Thyroid gland (tissue), 4 donors: ENCODE data around the gene SRSF5. TPM values are rescaled to one million over a fixed set of nuclear protein-coding genes. Genes with fewer than 3 reads are reported as not detected.

ENCODE experiments used
- DNase-seq, 2 donors: peaks; one replicate each; pipeline ENCODE4 v3.0.0-alpha.2; 2019
- H3K27ac ChIP-seq, 3 donors: fragments of 200-600 bp; sonication (generic); 1 replicate in 2 of 3; 2 replicates in 1 of 3; pipeline ENCODE4 v1.5.1; 2016 to 2019; ENCODE audit warnings: mild to moderate bottlenecking in 1 of 3, moderate library complexity in 1 of 3
- H3K27me3 ChIP-seq: fragments of 200-600 bp; sonication (generic); one replicate; pipeline ENCODE4 v1.5.1; 2019
- H3K36me3 ChIP-seq, 2 donors: fragments of 200-600 bp; sonication (generic); one replicate each; pipeline ENCODE4 v1.5.1; 2016 to 2019
- H3K4me1 ChIP-seq, 2 donors: fragments of 200-600 bp; sonication (generic); one replicate each; pipeline ENCODE4 v1.5.1; 2017 to 2019
- H3K4me3 ChIP-seq, 3 donors: fragments of 200-600 bp; sonication (generic); replicated peaks in 1 of 3; 1 replicate in 2 of 3; 2 replicates in 1 of 3; pipeline ENCODE4 v1.5.1; 2016; ENCODE audit warnings: mild to moderate bottlenecking in 1 of 3
- H3K9me3 ChIP-seq: fragments of 200-600 bp; sonication (generic); one replicate; pipeline ENCODE4 v1.5.1; 2017
- POLR2A ChIP-seq, 2 donors: fragments of 450-650 bp; IDR thresholded peaks; one replicate each; pipeline ENCODE4 v1.6.1; 2017; ENCODE audit warnings: antibody characterized with exemption in 2 of 2, mild to moderate bottlenecking in 2 of 2, moderate library complexity in 1 of 2
- WGBS, 2 donors: methylation state at CpG; one replicate each; pipeline ENCODE4 v1.1.5; 2017; 5-methylcytosine and 5-hydroxymethylcytosine counted together
- intact Hi-C: fragments of 100-400 bp; cut with DNase I; formaldehyde crosslinking; loops from one replicate; pipeline ENCODE4 v1.15.1; 2023
- total RNA-seq, 4 donors: library from RNA; depleted of rRNA; stranded (reverse); fragments of >200 nt; gene quantifications; one replicate each; pipeline ENCODE4 v1.2.3, GENCODE V29; 2016
- TF ChIP-seq, protein P1 (sequence below), 6 experiments: fragments of 200-600 bp in 3 of 6; fragments of 450-650 bp in 3 of 6; sonication (generic) in 3 of 6; IDR thresholded peaks; one replicate each; pipeline ENCODE4 v1.5.1; 2016 to 2019; ENCODE audit warnings: antibody characterized with exemption in 6 of 6, mild to moderate bottlenecking in 2 of 6, inconsistent platforms in 1 of 6, moderate library complexity in 1 of 6

The SRSF5 gene
- total RNA-seq, 4 donors from 2014 or later: 326 to 969 (median 539) TPM

DNA sequence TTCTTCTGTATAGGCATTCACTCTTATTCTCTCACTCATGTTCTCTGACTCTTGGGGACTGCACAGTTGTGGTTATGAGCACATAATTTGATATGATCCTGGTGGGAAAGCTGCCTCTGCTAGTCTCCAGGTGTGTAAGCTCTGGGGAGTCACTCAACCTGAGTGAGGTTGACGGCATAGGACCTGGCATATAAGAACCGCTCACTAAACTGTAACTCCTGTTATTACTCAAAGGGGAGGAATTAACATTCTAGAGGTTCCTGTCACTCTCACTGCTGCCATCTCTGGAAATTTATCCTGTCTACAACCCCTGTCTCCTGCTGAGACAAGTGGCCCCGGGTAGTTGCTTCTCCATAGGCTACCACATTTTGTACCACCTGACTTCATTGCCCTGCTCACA lies 14.0 kb downstream of the SRSF5 start:
- Histone ChIP-seq H3K4me1 (no peaks in the 10 kb centered on the region), H3K9me3 (no peaks in the 10 kb centered on the region), H3K27me3 (no peaks in the 10 kb centered on the region), H3K4me3 (no peak overlapping the region), H3K36me3 (peaks cover 19 to 22% of the 10 kb centered on the region in 2 donors), H3K27ac (no peak overlapping the region)
- WGBS, 2 donors: 87 to 92% methylated on average over 3 of the region's 3 CpGs
- TF ChIP-seq, protein P1, sequence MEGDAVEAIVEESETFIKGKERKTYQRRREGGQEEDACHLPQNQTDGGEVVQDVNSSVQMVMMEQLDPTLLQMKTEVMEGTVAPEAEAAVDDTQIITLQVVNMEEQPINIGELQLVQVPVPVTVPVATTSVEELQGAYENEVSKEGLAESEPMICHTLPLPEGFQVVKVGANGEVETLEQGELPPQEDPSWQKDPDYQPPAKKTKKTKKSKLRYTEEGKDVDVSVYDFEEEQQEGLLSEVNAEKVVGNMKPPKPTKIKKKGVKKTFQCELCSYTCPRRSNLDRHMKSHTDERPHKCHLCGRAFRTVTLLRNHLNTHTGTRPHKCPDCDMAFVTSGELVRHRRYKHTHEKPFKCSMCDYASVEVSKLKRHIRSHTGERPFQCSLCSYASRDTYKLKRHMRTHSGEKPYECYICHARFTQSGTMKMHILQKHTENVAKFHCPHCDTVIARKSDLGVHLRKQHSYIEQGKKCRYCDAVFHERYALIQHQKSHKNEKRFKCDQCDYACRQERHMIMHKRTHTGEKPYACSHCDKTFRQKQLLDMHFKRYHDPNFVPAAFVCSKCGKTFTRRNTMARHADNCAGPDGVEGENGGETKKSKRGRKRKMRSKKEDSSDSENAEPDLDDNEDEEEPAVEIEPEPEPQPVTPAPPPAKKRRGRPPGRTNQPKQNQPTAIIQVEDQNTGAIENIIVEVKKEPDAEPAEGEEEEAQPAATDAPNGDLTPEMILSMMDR (IDR thresholded peaks at IDR 0.05): no peak
- no peak for TF ChIP-seq POLR2A (IDR thresholded peaks at IDR 0.05)
- DNase-seq: no peak
- intact Hi-C loops: no loop called here

DNA sequence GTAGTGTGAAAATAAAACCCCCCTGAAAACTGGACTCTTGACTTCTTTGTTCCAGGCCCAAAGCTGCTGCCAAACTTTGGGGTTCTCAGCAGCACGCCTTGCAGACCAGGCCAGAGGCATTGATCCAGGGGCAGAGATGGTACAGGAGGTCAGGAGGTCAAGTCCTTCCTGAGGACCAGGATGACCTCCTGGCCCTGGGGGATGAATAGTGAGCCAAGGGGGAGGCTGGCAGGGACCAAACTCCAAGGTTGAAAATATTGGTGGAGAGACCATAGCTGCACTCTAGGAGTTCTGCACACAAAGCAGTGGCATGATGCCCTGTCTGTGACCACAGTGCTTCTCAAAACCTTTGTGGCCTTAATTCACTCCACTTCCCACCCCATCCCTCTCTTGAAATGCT lies 18.0 kb downstream of the SRSF5 start:
- H3K4me1 ChIP-seq: no peaks in the 10 kb centered on the region
- H3K27ac ChIP-seq: no peak overlapping the region
- intact Hi-C loops: no loop called here
- 90 to 100% methylated on average over 1 of the region's 1 CpG for WGBS, 2 donors
- no peak for DNase-seq
- H3K9me3 ChIP-seq: no peaks in the 10 kb centered on the region
- H3K27me3 ChIP-seq: no peaks in the 10 kb centered on the region
- no peak overlapping the region for H3K4me3 ChIP-seq
- TF ChIP-seq, protein P1 (IDR thresholded peaks at IDR 0.05): no peak
- no peak for TF ChIP-seq POLR2A (IDR thresholded peaks at IDR 0.05)
- peaks cover 0 to 2% of the 10 kb centered on the region in 2 donors for H3K36me3 ChIP-seq

DNA sequence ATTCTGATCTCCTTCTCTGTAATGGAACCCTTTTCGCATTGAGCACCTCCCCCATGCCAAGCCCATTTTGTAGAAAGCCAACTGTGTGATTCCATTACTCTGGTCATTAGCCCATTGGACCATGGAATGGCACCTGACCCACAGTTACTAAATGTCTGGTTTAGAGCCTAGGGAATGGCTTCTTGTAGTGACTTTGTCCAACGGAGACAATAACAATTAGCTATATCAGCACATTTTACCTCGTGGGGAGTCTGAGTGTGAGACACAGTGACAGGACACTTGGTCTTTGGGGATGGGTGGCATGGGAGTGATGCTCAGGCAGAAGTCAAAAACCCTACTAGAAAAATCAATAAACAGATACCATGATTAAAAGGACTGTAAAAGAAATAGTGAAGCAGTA lies 19.7 kb downstream of the SRSF5 start:
- Histone ChIP-seq H3K36me3 (no peaks in the 10 kb centered on the region), H3K27ac (no peak overlapping the region), H3K4me1 (no peaks in the 10 kb centered on the region), H3K4me3 (no peak overlapping the region), H3K9me3 (no peaks in the 10 kb centered on the region), H3K27me3 (no peaks in the 10 kb centered on the region)
- TF ChIP-seq, protein P1 (IDR thresholded peaks at IDR 0.05): no peak
- no peak for TF ChIP-seq POLR2A (IDR thresholded peaks at IDR 0.05)
- no peak for DNase-seq
- WGBS, 2 donors: 91 to 93% methylated on average over 3 of the region's 3 CpGs
- intact Hi-C loops: no loop called here

DNA sequence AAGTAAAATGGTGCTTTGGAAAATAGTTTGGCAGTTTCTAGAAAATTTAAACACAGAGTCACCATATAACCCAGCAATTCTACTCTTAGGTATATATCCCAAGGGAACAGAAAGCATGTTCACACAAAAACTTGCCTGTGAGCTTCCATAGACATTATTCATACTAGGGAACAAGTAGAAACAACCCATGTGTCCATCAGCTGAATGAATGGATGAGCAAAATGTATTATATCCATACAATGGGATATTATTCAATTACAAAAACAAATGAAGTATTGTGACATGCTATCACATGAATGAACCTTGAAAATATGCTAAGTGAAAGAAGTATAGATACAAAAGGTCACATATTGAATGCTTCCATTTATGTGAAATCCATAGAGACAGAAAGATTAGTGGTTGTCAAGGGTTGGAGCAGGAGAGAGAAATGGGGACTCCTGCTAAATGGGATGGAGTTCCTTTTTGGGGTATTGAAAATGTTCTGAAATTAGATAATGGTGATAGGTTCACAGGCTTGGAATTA lies 22.2 kb downstream of the SRSF5 start:
- DNase-seq: no peak
- TF ChIP-seq, protein P1 (IDR thresholded peaks at IDR 0.05): no peak
- TF ChIP-seq POLR2A (IDR thresholded peaks at IDR 0.05): no peak
- H3K4me3 ChIP-seq: no peak overlapping the region
- no peaks in the 10 kb centered on the region for H3K27me3 ChIP-seq
- no peak overlapping the region for H3K27ac ChIP-seq
- H3K4me1 ChIP-seq: no peaks in the 10 kb centered on the region
- intact Hi-C loops: no loop called here
- no peaks in the 10 kb centered on the region for H3K36me3 ChIP-seq
- H3K9me3 ChIP-seq: no peaks in the 10 kb centered on the region

DNA sequence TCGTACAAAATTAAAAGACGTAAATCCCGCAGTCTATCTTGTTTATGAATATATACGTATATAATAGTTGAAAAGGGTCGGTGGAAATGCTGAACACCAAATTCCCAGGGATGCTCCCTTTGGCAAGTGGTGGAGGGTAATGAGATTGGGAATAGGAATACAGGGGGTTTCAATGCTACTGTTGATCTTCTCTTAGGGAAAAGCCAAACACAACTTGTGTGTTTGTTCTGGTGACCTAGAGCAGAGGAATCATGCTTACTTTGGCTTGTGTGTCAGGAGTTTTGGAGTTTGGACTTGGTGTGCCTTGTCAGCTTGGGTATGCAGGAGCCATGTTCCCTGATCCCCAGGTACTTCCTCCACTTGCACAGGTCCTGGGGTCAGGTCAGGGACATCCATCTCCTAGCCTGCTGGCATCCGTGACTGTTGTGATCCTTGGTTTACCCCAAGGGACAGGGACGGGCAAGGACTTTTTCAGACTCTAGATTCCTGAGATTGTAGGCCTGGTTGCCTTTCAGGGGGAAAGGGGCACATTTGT lies 26.0 kb downstream of the SRSF5 start:
- H3K36me3 ChIP-seq: no peaks in the 10 kb centered on the region
- intact Hi-C loops: no loop called here
- TF ChIP-seq, protein P1 (IDR thresholded peaks at IDR 0.05): no peak
- no peak for TF ChIP-seq POLR2A (IDR thresholded peaks at IDR 0.05)
- no peaks in the 10 kb centered on the region for H3K9me3 ChIP-seq
- WGBS, 2 donors: 92 to 93% methylated on average over 7 of the region's 7 CpGs
- no peaks in the 10 kb centered on the region for H3K4me1 ChIP-seq
- no peak overlapping the region for H3K27ac ChIP-seq
- H3K4me3 ChIP-seq: no peak overlapping the region
- H3K27me3 ChIP-seq: no peaks in the 10 kb centered on the region
- DNase-seq: no peak
